ENCODE data around the gene FNDC10. TPM values are rescaled to one million over a fixed set of nuclear protein-coding genes. Genes with fewer than 3 reads are reported as not detected.

FNDC10 gene
- total RNA-seq, 2 experiments from 2014 or later: 2.8 to 3.6 TPM

GRCh38 chr1:1574721-1575537, 25.0 kb downstream of the FNDC10 start, which contains the start of gene SSU72:
SSU72 (minus strand) TSS chr1:1574863; CDS start chr1:1574557, 306 bp downstream.
- POLR2A ChIA-PET: interaction anchor here (0.6 kb wide), 1 partner anchor 27 kb away, joined by 3 read pairs; no protein-coding TSS in a partner anchor
- TF ChIP-seq, protein P1, sequence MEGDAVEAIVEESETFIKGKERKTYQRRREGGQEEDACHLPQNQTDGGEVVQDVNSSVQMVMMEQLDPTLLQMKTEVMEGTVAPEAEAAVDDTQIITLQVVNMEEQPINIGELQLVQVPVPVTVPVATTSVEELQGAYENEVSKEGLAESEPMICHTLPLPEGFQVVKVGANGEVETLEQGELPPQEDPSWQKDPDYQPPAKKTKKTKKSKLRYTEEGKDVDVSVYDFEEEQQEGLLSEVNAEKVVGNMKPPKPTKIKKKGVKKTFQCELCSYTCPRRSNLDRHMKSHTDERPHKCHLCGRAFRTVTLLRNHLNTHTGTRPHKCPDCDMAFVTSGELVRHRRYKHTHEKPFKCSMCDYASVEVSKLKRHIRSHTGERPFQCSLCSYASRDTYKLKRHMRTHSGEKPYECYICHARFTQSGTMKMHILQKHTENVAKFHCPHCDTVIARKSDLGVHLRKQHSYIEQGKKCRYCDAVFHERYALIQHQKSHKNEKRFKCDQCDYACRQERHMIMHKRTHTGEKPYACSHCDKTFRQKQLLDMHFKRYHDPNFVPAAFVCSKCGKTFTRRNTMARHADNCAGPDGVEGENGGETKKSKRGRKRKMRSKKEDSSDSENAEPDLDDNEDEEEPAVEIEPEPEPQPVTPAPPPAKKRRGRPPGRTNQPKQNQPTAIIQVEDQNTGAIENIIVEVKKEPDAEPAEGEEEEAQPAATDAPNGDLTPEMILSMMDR (IDR thresholded peaks at IDR 0.05): no peak
- CTCF ChIA-PET: interaction anchor here (1.2 to 2.1 kb wide), 3 partner anchors 20 to 149 kb away, joined by 3 to 4 read pairs (median 3); partner anchors contain the start of gene CDK11A
- Mint-ChIP-seq H3K9me3 (no peaks in the 10 kb centered on the region), H3K27ac (peak within 1 kb of the TSS; percentile 100), H3K4me3 (peak within 1 kb of the TSS; percentile 99), H3K4me1 (ENCODE audit: low read depth) (peaks cover 27% of the 10 kb centered on the region), H3K27me3 (no peaks in the 10 kb centered on the region), H3K36me3 (ENCODE audit: low read depth) (peaks cover 21% of the 10 kb centered on the region)
- DNase-seq (peak; percentile 96), ATAC-seq (peak; percentile 87)
- intact Hi-C loops (cut with micrococcal nuclease): no loop called here

DNA sequence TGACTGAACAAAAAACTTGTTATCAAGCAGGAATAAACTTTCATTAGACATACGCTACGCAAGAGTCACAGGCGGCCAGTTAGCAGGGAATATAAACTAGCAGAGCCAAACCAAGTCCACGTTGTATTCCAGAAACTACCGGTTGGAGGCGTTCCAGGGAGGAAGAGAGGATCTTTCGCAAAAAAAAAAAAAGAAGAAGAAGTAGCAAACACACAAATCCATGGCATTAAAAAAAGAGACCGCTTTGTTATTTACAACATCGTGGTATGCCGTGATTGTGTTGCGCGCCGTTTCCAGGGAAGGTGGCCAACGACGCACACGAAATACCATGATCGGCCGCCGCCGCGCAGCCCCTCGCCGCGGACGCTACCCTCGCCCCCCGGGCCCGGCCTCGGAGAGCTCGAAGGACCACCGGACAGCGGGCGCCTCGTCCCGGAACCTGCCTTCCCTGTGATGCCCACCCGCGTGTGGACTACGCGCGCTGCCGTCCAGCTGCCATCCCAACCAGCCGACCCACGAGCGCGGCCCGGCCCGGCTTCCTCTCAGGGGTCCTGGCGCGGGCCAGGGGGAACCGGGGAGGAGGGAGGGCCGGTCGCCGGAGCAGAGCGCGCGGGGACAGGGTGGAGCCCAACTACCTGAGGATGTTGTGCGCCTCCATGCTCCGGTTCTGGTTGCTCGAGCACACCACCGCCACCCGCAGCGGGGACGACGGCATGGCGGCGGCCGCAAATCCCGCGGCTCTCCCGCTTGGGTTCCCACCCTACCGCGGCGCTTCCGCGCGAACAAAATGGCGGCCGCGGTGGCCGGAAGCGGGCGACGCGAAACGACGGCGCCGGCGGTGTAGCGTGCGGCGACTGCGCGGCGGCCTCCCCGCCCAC, 25.9 kb downstream of the FNDC10 start:
- TF ChIP-seq, protein P1 (IDR thresholded peaks at IDR 0.05): peak; percentile 27
- peak; percentile 81 for ATAC-seq
- no peaks in the 10 kb centered on the region for H3K27me3 Mint-ChIP-seq
- intact Hi-C loops (cut with micrococcal nuclease): no loop called here
- ChIA-PET CTCF (interaction anchor here (0.6 to 1.6 kb wide), 3 partner anchors 19 to 392 kb away, joined by 3 read pairs; partner anchors contain the start of gene CDK11A), POLR2A (interaction anchor here (0.9 to 1.2 kb wide), 3 partner anchors 20 to 318 kb away, joined by 3 read pairs; no protein-coding TSS in a partner anchor)
- peak overlapping the region; percentile 99 for H3K4me3 Mint-ChIP-seq
- peak overlapping the region; percentile 100 for H3K27ac Mint-ChIP-seq
- peaks cover 28% of the 10 kb centered on the region for H3K36me3 Mint-ChIP-seq (ENCODE audit: low read depth)
- DNase-seq: peak; percentile 71
- no peaks in the 10 kb centered on the region for H3K9me3 Mint-ChIP-seq
- H3K4me1 Mint-ChIP-seq (ENCODE audit: low read depth): peaks cover 35% of the 10 kb centered on the region

DNA sequence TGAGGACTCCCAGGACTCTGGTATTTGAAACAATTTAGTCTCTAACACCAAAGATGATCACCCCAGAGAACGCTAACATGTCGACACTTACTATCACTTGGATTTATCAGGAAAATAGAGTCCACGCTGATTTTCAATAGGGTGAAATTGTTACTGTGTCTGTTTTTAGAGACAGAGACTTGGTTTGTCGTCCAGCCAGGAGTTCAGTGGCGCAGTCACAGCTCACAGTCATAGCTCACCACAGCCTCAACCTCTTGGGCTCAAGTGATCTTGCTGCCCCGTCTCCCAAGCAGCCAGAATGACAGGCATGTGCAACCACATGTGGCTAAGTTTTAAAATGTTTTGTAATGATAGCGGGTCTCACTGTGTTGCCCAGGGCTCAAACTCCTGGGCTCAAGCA, 30.6 kb downstream of the FNDC10 start:
- Mint-ChIP-seq H3K27me3 (no peaks in the 10 kb centered on the region), H3K9me3 (no peaks in the 10 kb centered on the region), H3K27ac (peak overlapping the region; percentile 63), H3K36me3 (ENCODE audit: low read depth) (peaks cover 50% of the 10 kb centered on the region), H3K4me3 (no peak overlapping the region), H3K4me1 (ENCODE audit: low read depth) (peaks cover 46% of the 10 kb centered on the region)
- ChIA-PET CTCF (interaction anchor here (0.9 to 1.5 kb wide), 3 partner anchors 10 to 65 kb away, joined by 3 read pairs; no protein-coding TSS in a partner anchor), POLR2A (interaction anchor here (1.1 to 2.3 kb wide), 2 partner anchors 25 to 60 kb away, joined by 3 to 5 read pairs; no protein-coding TSS in a partner anchor)
- no peak for DNase-seq
- ATAC-seq: no peak
- TF ChIP-seq, protein P1 (IDR thresholded peaks at IDR 0.05): no peak
- intact Hi-C loops (cut with micrococcal nuclease): no loop called here

DNA sequence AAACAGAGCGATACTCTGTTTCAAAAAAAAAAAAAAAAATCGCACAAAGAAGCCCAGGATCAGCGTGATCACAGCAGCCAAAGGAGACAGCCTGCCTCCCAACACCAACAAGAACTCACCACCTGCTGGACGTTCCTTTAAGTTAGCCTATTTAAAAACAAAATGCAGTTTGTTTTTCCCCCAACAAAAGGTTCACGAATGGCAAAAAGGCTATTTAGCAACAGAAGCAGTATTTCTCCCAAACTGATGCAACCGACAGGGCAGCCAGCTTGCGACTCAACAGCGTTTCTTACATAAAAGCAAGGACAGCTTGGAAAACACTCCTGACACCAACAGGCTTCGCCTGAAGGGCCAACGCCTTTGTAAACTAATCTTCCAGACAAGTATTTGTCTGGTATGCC, 32.0 kb downstream of the FNDC10 start:
- TF ChIP-seq, protein P1 (IDR thresholded peaks at IDR 0.05): no peak
- no peak overlapping the region for H3K4me3 Mint-ChIP-seq
- H3K27me3 Mint-ChIP-seq: no peaks in the 10 kb centered on the region
- POLR2A ChIA-PET: interaction anchor here (0.7 to 1.6 kb wide), 3 partner anchors 11 to 47 kb away, joined by 3 read pairs; no protein-coding TSS in a partner anchor
- intact Hi-C loops (cut with micrococcal nuclease): no loop called here
- no peak for DNase-seq
- peaks cover 54% of the 10 kb centered on the region for H3K36me3 Mint-ChIP-seq (ENCODE audit: low read depth)
- CTCF ChIA-PET: interaction anchor here (1.3 kb wide), 1 partner anchor 10 kb away, joined by 3 read pairs; no protein-coding TSS in a partner anchor
- H3K4me1 Mint-ChIP-seq (ENCODE audit: low read depth): peaks cover 41% of the 10 kb centered on the region
- H3K9me3 Mint-ChIP-seq: no peaks in the 10 kb centered on the region
- H3K27ac Mint-ChIP-seq: peak overlapping the region; percentile 59
- no peak for ATAC-seq
